ENCODE results near the gene ATP10D.
A peak's percentile ranks its signal among the peaks of the same experiment; 100 is the strongest.

Gene ATP10D

DNA sequence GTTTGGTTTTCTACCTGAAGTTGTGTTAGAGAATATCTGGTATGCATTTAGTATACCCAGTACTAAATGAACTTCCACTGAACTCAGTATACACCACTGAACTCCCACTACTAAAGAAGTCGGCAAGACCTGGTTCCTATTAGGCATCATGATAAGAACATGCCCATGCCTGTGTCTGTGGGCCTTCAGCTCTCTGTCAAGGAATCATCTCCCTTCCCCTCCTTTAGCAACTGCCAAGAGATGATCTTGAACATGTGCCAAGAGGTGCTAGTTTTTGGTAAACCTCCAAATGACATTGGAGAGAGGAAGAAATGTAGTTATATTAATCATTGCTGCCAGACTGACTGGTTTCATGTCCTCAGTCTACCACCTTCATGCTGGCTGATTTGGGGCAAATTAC, 113.2 kb downstream of the ATP10D start:
- DNase-seq, result no peak

GRCh38 chr4:47598896-47599295, 113.8 kb downstream of the ATP10D start:
- DNase-seq, result no peak

GRCh38 chr4:47606482-47606881, 121.4 kb downstream of the ATP10D start:
- DNase-seq, result no peak

GRCh38 chr4:47612116-47613023, 127.3 kb downstream of the ATP10D start:
- DNase-seq, result peak; percentile 72

GRCh38 chr4:47615385-47615784, 130.3 kb downstream of the ATP10D start:
- peak; percentile 11 for DNase-seq

DNA sequence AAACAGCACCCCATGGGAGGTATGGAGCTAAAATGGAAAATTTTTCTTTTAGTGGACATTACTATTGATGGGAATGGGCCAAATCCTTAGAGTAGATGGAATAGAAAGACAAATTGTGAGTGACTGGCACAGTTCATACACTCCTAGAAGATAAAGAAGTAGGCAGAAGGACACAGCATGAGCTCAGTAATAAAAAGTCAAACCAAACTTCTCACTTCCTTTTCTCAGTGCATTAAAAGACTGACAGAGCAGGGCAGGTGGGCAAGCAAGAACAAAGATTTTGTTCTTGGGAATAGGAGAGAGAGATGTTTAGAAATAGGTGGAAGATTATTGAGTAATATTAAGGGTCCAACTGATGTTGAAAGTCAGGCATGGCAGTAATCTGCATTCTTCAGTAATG, 132.5 kb downstream of the ATP10D start:
- DNase-seq, result no peak

DNA sequence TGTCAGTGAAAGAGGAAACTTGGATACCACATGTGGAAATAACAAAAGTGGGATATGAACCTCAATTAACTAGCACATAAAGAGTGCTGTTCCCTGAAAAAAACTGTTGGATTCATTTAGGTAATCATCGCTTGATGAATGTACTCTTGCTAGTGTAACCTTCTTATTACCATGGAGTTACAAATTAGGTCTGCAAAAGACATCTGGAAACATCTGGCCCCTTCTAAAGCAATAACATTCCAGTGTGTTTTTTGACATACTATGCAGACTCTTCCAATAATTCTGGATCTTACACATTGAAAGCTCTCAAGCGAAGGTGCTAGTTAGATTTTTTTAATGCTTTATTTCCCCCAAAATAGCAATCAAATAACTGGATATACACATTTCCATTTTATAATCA, 134.6 kb downstream of the ATP10D start:
- no peak for DNase-seq

DNA sequence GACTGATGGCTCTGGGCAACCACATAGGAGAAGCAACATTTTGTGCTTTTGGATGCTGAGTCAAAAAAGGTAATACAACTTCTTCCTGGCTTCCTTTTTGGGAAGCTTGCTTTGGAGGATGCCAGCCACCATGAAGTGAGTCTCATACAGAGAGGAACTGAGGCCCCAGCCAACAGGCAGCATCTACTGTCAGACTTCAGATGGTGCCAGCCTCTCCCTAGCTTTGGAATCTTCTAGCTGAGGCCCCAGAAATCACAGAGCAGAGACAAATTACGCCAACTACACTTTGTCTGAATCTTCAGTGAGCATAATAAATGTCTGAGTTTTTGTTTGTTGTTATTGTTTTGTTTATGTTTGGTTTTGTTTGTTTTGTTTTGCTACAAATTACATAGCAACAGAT, 136.1 kb downstream of the ATP10D start:
- no peak for DNase-seq

DNA sequence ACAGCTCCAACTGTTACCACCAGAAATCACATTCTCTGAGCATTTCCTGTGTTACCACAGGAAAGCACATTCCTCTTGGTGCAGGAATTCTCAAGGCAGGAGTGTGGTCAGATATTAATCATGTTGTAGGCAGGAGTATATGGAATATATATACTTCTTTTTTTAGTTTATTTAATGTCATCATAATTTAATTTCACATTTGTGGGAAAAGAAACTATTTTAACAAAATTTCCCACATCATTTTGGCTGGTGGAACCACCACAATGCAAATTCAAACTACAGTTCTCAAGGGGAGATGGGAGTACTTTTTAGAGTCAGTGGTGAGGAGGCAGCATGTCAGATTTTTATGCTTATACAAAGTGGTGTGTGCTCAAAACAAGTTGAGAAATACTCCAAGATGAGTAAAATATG, 139.0 kb downstream of the ATP10D start:
- peak; percentile 92 for DNase-seq

GRCh38 chr4:47631161-47631560, 146.1 kb downstream of the ATP10D start:
- DNase-seq, result no peak

DNA sequence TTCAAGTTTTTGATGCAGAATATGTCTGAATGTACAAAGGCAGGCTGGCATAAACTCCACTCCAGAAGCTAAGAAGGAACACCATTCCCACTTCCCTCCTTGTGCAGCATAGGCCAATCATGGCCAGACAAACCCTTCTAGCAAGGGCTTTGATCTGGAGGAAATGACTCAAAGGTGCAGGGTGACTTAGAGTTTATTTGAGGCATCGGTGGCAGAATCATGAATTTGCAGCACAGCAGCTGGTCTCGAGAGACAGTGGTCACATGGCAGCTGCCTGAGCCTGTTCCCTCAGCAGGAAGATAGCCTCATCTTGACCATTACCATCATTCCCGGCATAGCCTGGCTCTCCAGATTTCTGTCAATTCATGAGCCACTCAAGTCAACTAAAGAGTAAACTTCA, 154.5 kb downstream of the ATP10D start:
- DNase-seq, result peak; percentile 67

DNA sequence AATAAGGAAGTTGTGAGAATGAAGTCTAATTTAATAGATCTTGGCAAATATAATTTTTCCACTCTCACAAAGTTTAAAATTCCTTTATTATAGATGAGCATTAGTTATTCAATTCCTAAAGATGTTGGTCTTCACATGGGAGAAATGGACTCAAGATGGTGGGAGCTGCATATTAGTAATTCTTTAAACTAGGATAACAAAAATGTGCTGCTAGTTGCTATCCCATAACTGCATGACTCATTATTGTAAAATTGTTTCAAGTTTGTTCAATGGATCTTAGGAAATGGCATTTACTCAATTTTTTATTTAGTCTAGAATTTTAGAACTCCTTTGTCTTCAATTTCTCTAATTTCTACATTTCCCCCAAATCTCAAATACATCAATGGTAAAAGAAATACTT, 155.8 kb downstream of the ATP10D start:
- DNase-seq, result peak; percentile 63

GRCh38 chr4:47641755-47642154, 156.7 kb downstream of the ATP10D start:
- DNase-seq, result peak; percentile 7

- no peak for DNase-seq
Observed at GRCh38 chr4:47642191-47642830, 157.2 kb downstream of the ATP10D start.

Measured in fibroblast of skin of back (primary cell).